Epidermal melanocyte (primary cell): ENCODE measurements around the gene SLC15A4.
A peak's percentile ranks its signal among the peaks of the same experiment; 100 is the strongest.
"Not testable (repeated sequence)": the region's sequence is repeated elsewhere in the genome, so short reads cannot be mapped to it uniquely, and the experiment has no call there.

ENCODE experiments used
- DNase-seq: peaks from one replicate; pipeline ENCODE4 v3.0.0; 2011; ENCODE audit warnings: low spot score; ENCODE audit not compliant: insufficient read length

The SLC15A4 gene

GRCh38 chr12:128814411-128815261 is 9.1 kb downstream of the SLC15A4 start:
- no peak for DNase-seq

- DNase-seq: no peak
Observed at GRCh38 chr12:128813883-128814282, 9.9 kb downstream of the SLC15A4 start.

DNA sequence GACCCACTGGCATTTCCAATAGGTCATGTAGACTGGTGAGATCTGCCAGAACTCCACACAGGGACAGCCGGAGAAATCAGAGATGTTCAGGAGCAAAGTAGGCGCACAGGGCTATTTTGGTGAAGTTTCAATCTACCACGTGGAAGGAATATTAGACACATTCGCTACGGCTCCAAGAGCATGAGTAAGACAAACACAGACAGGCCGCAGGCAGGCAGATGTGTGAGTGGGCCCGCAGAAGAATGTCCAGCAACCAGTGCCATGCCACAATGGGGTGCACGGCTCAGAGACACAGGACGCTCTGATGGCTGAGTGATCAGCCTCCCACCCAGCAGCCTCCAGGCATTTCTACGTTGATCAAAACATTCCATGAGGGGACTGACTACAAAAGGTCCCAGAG is 10.4 kb downstream of the SLC15A4 start:
- no peak for DNase-seq

DNA sequence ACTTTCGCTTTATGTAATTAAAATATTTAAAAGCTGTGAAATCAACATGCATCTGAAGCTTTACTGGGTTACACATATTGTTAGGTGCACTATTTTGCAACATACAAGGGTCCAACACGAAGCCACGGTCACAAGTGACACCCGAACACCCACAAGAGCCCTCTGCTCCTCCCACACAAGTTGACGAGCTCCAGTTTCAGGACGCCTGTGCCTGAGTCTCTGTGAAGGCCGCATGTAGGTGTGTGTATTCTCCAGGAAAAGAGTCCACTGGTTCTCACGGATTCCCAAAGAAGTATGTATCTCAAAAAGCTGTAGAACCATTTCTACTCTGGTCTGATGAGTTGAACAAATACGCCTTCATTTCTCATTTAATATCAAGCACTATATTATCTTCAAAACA is 12.0 kb downstream of the SLC15A4 start:
- DNase-seq: no peak

- no peak for DNase-seq
Observed at GRCh38 chr12:128810182-128811127, 13.3 kb downstream of the SLC15A4 start.

GRCh38 chr12:128808651-128809050 is 15.1 kb downstream of the SLC15A4 start:
- no peak for DNase-seq

DNA sequence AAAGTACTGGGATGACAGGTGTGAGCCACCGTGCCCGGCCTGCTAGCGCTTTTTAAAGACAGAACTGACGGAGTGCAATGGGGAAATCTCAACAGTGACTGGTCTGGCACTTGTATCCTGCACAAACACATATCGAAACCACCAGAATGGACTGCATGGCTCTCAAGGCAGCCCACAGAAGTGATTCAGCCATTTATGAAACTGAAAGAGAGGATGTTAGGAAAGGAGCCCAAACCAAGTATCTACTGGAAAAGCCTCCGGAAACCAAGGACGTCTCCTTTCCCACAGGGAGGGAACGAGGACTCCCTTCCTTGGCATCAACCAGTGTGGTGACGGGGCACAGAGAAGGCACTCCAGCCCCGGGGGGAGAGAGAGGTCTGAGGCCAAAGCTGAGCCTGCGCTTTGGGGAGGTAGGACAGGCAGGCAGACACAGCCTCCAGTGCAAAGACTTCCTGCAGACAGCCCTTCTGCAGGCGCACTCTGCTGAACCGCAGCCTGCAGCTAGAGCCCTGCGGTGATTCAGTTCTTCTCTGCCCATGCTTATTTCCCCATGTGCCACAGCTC is 16.5 kb downstream of the SLC15A4 start:
- no peak for DNase-seq

DNA sequence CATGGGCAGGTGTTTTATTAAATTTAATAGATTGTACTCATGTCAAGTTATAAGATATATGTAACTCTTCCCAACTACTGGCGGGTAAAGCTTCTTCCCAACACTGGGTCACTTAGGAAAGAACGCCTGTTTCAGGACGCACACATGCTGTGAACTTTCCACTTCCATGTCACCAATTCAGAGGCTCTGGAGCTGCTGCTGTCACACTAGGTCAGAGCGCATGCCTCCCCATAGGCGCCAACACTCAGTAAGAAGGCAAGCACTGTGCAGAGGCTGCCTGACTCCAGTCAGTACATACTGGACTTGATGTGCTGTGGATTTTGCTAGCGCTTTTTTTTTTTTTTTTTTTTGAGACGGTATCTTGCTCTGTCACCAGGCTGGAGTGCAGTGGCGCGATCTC is 17.2 kb downstream of the SLC15A4 start:
- DNase-seq: no peak

DNA sequence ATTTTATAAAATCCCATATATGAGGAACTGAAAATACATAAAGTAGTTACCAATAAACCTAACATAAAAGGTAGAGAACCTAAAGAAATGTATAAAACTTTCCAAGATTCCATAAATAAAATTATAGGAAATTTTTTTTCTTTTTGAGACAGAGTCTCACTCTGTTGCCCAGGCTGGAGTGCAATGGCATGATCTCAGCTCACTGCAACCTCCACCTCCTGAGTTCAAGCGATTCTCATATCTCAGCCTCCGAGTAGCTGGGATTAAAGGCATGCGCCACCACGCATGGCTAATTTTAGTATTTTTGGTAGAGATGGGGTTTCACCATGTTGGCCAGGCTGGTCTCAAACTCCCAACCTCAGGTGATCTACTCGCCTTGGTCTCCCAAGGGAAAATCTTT is 18.4 kb downstream of the SLC15A4 start:
- not testable (repeated sequence) for DNase-seq

DNA sequence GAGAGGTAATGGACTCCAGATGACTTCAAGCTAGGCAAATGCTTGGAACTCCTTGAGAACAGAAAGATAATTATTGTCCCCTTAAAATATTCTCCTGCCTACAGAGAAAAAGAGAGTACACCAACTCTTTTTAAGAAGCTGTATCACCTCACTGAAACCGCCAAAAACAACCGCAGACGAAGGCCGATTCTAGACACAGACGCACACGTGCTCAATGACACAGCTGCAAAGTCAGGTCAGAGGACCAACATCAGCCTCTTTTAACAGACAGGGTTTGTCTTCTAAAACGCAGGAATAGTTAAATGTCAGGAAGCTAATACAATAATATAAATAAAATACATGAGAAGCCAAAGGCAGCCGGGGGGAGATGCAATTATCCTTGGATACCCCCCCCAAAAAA is 19.0 kb downstream of the SLC15A4 start:
- no peak for DNase-seq

DNA sequence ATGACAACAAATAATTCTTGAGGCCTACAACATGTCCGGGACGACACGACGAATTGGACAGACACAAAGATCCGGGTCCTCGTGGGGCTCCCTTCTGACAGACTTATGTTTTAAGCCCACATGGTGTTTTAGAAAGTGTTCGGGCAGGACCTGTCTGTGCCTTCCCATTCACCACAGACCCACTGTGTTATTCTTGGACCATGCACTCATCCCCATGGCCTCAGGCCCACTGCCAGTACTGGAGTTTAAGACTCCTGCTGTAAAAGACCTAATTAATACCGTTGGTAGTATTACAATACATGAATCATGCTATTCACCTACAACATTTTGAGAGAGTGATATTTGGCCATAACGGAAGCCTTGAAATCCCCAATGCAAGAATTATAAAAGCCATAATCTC is 20.0 kb downstream of the SLC15A4 start:
- DNase-seq: no peak

GRCh38 chr12:128802756-128803155 is 21.0 kb downstream of the SLC15A4 start:
- DNase-seq: no peak

- peak; percentile 19 for DNase-seq
Observed at GRCh38 chr12:128801879-128802391, 21.8 kb downstream of the SLC15A4 start.

DNA sequence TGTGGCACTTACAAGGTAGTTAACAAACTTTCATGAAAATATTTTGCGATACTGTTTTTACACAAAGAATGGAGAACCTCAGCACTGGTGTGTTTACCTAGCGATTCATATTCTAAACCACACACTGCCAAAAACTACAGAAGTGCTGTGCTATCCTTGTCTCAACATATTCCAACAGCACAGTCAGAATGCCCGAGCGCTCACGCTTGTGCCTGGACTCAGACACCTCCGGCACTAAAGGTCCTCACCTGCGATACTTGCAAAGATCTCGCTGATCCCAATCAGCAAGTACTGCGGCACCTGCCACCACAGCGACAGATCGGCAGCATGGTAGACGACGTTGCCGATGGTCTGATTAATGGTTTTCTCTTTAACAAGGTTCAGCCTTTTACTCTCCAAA is 23.2 kb downstream of the SLC15A4 start:
- no peak for DNase-seq

GRCh38 chr12:128798571-128799341 is 25.0 kb downstream of the SLC15A4 start:
- no peak for DNase-seq

- peak; percentile 47 for DNase-seq
Observed at GRCh38 chr12:128797119-128798118, 26.3 kb downstream of the SLC15A4 start.

GRCh38 chr12:128796439-128797118 is 27.2 kb downstream of the SLC15A4 start:
- DNase-seq: no peak

DNA sequence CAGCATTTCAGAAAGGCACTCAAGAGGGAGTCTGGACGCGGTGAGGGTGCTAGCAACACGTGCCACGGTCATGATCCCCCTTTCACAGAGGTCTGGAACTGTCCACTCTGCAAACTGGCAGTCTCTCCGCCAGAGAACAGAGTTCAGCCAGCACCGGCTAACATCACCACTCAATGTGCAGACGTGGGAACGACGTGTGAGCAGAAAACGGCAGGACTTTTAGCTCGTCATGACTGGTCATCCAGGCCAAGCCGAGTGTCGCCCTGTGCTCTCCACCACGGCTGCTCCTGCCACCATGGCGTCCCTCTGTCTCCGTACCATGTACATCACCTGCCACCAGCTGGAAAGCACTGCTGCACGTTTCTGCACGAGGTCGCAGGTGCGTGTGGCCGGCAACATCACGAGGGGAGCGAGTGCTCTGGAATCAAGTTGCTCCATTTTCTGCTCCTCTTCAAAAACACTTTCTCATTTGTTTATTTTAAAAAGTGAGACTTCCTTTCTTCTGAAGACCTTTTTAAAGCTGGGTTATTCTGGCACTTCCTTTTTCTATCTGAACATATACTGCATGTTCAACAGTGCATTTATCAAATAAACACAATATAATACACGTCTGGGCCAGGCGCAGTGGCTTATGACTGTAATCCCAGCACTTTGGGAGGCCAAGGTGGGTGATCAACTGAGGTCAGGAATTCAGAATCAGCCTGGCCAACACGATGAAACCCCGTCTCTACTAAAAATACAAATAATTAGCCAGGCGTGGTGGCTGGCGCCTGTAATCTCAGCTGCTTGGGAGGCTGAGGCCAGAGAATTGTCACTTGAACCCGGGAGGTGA is 28.0 kb downstream of the SLC15A4 start:
- DNase-seq: no peak
